Memory B cell (primary cell): ENCODE data around the gene CDC14A.
A peak's percentile ranks its signal among the peaks of the same experiment; 100 is the strongest.

Source experiments
- ATAC-seq: fragments of 150-1000 bp; cut with Tn5 transposase; 2 replicates; pipeline ENCODE4 v1.10.0; 2021; ENCODE audit warnings: low read depth, mild to moderate bottlenecking, moderate library complexity
- DNase-seq, 2 donors: peaks; one replicate each; pipeline ENCODE4 v3.0.0; 2022; ENCODE audit warnings: low spot score in 2 of 2
- H3K27ac Mint-ChIP-seq: one replicate; pipeline ENCODE4 v1.8.0; 2022; ENCODE audit warnings: mild to moderate bottlenecking, moderate library complexity, mixed read lengths
- H3K27me3 Mint-ChIP-seq: one replicate; pipeline ENCODE4 v1.8.0; 2022; ENCODE audit warnings: mixed read lengths
- H3K36me3 Mint-ChIP-seq: one replicate; pipeline ENCODE4 v1.8.0; 2022; ENCODE audit warnings: mild to moderate bottlenecking, mixed read lengths
- H3K4me1 Mint-ChIP-seq: one replicate; pipeline ENCODE4 v1.8.0; 2022; ENCODE audit warnings: mixed read lengths
- H3K4me3 Mint-ChIP-seq: one replicate; pipeline ENCODE4 v1.8.0; 2022; ENCODE audit warnings: mild to moderate bottlenecking, moderate library complexity, mixed read lengths
- H3K9me3 Mint-ChIP-seq: one replicate; pipeline ENCODE4 v1.8.0; 2022; ENCODE audit warnings: mixed read lengths

Gene CDC14A

GRCh38 chr1:100463791-100464424 is 111.6 kb downstream of the CDC14A start:
- peaks cover 19% of the 10 kb centered on the region for H3K36me3 Mint-ChIP-seq
- no peak overlapping the region for H3K27ac Mint-ChIP-seq
- peaks cover 12% of the 10 kb centered on the region for H3K4me1 Mint-ChIP-seq
- H3K9me3 Mint-ChIP-seq, result no peaks in the 10 kb centered on the region
- H3K27me3 Mint-ChIP-seq, result no peaks in the 10 kb centered on the region
- peak; percentile 83 for ATAC-seq
- peak overlapping the region; percentile 72 for H3K4me3 Mint-ChIP-seq
- DNase-seq, result peak; percentile 22 to 23

- Mint-ChIP-seq H3K4me1 (no peaks in the 10 kb centered on the region), H3K4me3 (no peak overlapping the region), H3K27ac (no peak overlapping the region), H3K36me3 (peaks cover 28% of the 10 kb centered on the region), H3K27me3 (no peaks in the 10 kb centered on the region), H3K9me3 (no peaks in the 10 kb centered on the region)
- DNase-seq (no peak), ATAC-seq (no peak)
These were observed 117.3 kb downstream of the CDC14A start for GRCh38 chr1:100469578-100469977.

DNA sequence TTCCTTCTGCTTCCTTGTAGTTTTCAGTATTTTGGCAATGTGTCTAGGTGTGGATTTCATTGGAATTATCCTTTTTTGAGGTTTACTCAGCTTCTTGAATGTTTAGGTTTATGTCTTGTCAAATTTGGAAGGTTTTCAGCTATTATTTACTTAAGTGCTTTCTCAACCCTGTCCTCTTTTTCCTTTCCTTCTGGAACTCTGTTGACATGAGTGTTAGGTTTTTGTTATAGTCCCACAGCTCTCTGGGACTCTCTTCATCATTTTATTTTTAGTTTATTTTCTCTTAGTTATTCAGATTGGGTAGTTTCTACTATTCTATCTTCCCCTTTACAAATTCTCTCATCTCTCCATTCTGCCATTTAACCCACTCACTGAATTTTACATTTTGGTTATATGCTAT is 122.5 kb downstream of the CDC14A start:
- Mint-ChIP-seq H3K27me3 (no peaks in the 10 kb centered on the region), H3K27ac (no peak overlapping the region), H3K4me1 (no peaks in the 10 kb centered on the region), H3K4me3 (no peak overlapping the region), H3K36me3 (peaks cover 23% of the 10 kb centered on the region), H3K9me3 (no peaks in the 10 kb centered on the region)
- ATAC-seq (no peak), DNase-seq (no peak)

DNA sequence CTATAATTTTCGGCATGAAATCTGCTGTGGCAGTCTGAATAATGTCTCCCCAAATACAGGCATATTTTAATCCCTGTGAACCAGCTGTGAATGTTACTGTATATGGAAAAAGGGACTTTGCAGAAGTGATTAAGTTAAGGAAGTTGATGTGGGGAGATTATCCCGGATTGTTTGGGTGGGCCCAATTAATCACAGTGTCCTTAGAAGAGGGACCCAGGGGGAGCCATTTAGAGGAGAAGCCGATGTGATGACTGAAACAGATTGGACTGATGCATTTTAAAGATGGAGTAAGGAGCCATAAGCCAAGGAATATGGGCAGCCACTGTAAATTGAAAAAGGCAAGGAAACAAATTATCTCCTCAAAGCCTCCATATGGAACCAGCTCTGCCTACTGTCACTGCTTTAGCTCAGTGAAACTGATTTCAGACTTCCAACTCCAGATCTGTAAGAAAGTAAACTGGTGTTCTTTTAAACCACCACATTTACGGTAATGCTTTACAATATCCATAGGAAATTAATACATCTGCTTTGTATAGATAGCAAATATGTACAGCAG is 124.5 kb downstream of the CDC14A start:
- no peak for ATAC-seq
- no peak for DNase-seq
- H3K9me3 Mint-ChIP-seq, result no peaks in the 10 kb centered on the region
- no peak overlapping the region for H3K27ac Mint-ChIP-seq
- H3K27me3 Mint-ChIP-seq, result no peaks in the 10 kb centered on the region
- no peak overlapping the region for H3K4me3 Mint-ChIP-seq
- H3K4me1 Mint-ChIP-seq, result no peaks in the 10 kb centered on the region
- peaks cover 30% of the 10 kb centered on the region for H3K36me3 Mint-ChIP-seq

GRCh38 chr1:100478816-100479215 is 126.5 kb downstream of the CDC14A start:
- DNase-seq (no peak), ATAC-seq (no peak)
- Mint-ChIP-seq H3K9me3 (no peaks in the 10 kb centered on the region), H3K27ac (no peak overlapping the region), H3K4me1 (no peaks in the 10 kb centered on the region), H3K4me3 (no peak overlapping the region), H3K36me3 (peaks cover 31% of the 10 kb centered on the region), H3K27me3 (no peaks in the 10 kb centered on the region)

- DNase-seq (no peak), ATAC-seq (no peak)
- Mint-ChIP-seq H3K36me3 (peaks cover 27% of the 10 kb centered on the region), H3K4me1 (no peaks in the 10 kb centered on the region), H3K4me3 (no peak overlapping the region), H3K27ac (no peak overlapping the region), H3K9me3 (no peaks in the 10 kb centered on the region), H3K27me3 (no peaks in the 10 kb centered on the region)
These were observed 127.5 kb downstream of the CDC14A start for GRCh38 chr1:100479620-100480338.

GRCh38 chr1:100481303-100481702 is 129.0 kb downstream of the CDC14A start:
- no peaks in the 10 kb centered on the region for H3K27me3 Mint-ChIP-seq
- no peak for ATAC-seq
- peaks cover 26% of the 10 kb centered on the region for H3K36me3 Mint-ChIP-seq
- H3K9me3 Mint-ChIP-seq, result no peaks in the 10 kb centered on the region
- H3K4me1 Mint-ChIP-seq, result no peaks in the 10 kb centered on the region
- H3K4me3 Mint-ChIP-seq, result no peak overlapping the region
- DNase-seq, result no peak
- no peak overlapping the region for H3K27ac Mint-ChIP-seq

DNA sequence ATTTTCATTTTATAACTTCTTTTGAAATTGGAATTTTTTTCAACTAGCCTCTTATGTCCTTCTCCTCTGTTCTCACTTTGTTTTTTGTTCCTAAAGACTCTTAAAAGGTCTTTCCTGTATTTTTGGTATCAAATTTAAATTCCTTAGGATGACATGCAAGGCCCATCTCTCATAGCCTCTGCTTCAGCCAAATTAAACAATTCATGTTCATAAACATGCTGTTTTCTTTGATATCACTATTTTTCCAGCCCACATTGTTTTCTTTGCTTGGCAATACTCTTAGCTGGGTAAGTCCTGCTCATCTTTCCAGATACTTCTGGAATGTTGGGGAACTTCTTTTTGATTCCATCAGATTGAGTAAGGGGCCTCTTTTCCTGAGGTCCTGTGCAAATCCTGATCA is 129.9 kb downstream of the CDC14A start:
- no peak for ATAC-seq
- peaks cover 25% of the 10 kb centered on the region for H3K36me3 Mint-ChIP-seq
- H3K4me3 Mint-ChIP-seq, result no peak overlapping the region
- H3K27me3 Mint-ChIP-seq, result no peaks in the 10 kb centered on the region
- no peak for DNase-seq
- H3K9me3 Mint-ChIP-seq, result no peaks in the 10 kb centered on the region
- H3K27ac Mint-ChIP-seq, result no peak overlapping the region
- no peaks in the 10 kb centered on the region for H3K4me1 Mint-ChIP-seq

DNA sequence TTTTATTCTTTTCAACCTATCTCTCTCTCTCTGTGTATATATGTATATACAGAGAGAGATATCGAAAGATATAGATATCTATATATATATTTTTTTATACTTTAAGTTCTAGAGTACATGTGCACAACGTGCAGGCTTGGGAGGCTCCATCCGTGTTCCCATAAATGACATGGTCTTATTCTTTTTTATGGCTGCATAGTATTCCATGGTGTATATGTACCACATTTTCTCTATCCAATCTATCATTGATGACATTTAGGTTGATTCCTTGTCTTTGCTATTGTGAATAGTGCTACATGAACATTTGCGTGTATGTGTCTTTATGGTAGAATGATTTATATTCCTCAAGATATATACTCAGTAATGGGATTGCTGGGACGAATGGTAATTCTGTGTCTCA is 130.4 kb downstream of the CDC14A start:
- Mint-ChIP-seq H3K4me3 (no peak overlapping the region), H3K36me3 (peaks cover 23% of the 10 kb centered on the region), H3K4me1 (no peaks in the 10 kb centered on the region), H3K9me3 (no peaks in the 10 kb centered on the region), H3K27ac (no peak overlapping the region), H3K27me3 (no peaks in the 10 kb centered on the region)
- DNase-seq (no peak), ATAC-seq (no peak)

GRCh38 chr1:100483230-100483629 is 130.9 kb downstream of the CDC14A start:
- H3K27ac Mint-ChIP-seq, result no peak overlapping the region
- H3K9me3 Mint-ChIP-seq, result no peaks in the 10 kb centered on the region
- ATAC-seq (no peak), DNase-seq (no peak)
- no peak overlapping the region for H3K4me3 Mint-ChIP-seq
- no peaks in the 10 kb centered on the region for H3K27me3 Mint-ChIP-seq
- peaks cover 24% of the 10 kb centered on the region for H3K36me3 Mint-ChIP-seq
- no peaks in the 10 kb centered on the region for H3K4me1 Mint-ChIP-seq

DNA sequence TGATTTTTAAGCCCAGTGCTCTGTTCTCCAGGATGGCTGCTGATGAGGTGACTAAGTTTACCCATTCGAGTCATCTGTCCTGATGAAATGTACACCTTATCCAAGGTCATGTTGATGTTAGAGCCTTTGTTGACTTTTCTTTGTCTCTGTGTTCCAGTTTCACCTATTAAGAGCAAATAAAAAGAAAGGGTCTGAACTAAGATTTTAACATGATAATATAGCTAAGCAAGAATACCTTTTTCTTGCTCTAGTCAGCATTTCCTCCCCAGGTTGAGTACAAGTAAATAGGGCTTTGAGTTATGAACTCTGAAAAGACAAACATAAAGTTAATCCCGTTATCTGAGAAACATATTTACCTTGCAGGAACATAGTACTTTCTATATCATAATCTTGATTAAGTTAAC is 133.6 kb downstream of the CDC14A start:
- no peak overlapping the region for H3K27ac Mint-ChIP-seq
- H3K27me3 Mint-ChIP-seq, result no peaks in the 10 kb centered on the region
- no peak for ATAC-seq
- no peak overlapping the region for H3K4me3 Mint-ChIP-seq
- H3K4me1 Mint-ChIP-seq, result no peaks in the 10 kb centered on the region
- no peaks in the 10 kb centered on the region for H3K9me3 Mint-ChIP-seq
- peaks cover 27% of the 10 kb centered on the region for H3K36me3 Mint-ChIP-seq
- DNase-seq, result no peak

DNA sequence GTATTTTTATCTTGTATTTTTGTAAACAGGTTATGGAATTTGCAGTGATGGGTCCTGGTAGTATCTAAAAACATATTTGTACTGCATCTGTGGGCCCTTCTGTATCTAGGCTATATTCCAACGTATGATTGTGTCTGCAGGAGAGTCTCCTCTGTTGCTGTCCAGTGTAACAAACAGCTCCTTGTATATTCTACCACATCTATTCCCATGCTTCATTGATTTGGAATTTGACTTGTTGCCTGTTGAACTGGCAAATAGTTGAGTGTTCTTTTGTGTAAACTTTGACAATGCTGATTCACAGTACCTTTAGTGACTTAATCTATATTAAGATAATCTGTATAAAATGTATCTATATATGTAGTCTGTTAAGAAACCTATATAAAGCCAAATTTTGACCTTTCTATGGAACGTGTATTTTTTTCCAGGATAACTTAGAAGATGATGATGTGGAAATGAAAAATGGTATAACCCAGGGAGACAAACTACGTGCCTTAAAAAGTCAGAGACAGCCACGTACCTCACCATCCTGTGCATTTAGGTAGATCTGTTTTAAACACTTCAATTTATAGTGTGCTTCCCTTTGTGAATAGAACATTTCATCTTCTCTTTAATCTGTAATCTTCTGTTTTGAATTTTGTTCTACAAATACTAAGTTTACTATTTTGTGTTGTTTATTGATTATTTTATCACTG is 142.2 kb downstream of the CDC14A start:
- H3K4me3 Mint-ChIP-seq, result no peak overlapping the region
- no peak overlapping the region for H3K27ac Mint-ChIP-seq
- no peaks in the 10 kb centered on the region for H3K27me3 Mint-ChIP-seq
- no peaks in the 10 kb centered on the region for H3K4me1 Mint-ChIP-seq
- H3K36me3 Mint-ChIP-seq, result peaks cover 39% of the 10 kb centered on the region
- H3K9me3 Mint-ChIP-seq, result no peaks in the 10 kb centered on the region
- ATAC-seq (no peak), DNase-seq (no peak)

GRCh38 chr1:100496896-100497295 is 144.6 kb downstream of the CDC14A start:
- Mint-ChIP-seq H3K9me3 (no peaks in the 10 kb centered on the region), H3K36me3 (peaks cover 44% of the 10 kb centered on the region), H3K4me3 (no peak overlapping the region), H3K27me3 (no peaks in the 10 kb centered on the region), H3K27ac (no peak overlapping the region), H3K4me1 (no peaks in the 10 kb centered on the region)
- ATAC-seq (no peak), DNase-seq (no peak)

DNA sequence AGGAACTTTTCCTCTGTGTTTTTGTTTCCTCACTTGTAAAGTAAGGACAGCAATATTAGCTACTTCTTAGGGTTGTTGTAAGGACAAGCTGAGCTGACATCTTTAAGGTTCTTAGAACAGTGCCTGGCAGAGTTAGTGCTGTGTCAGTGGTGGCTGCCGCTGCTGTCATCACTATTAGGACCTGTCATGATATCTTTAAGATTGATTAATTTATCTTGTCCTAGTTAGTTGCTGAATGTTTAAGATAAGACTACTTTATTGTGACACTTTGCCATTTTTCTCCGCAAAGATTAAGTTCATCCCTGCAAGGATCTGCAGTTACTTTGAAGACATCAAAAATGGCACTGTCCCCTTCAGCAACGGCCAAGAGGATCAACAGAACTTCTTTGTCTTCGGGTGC is 145.5 kb downstream of the CDC14A start:
- Mint-ChIP-seq H3K4me1 (no peaks in the 10 kb centered on the region), H3K36me3 (peaks cover 38% of the 10 kb centered on the region), H3K4me3 (no peak overlapping the region), H3K27ac (no peak overlapping the region), H3K27me3 (no peaks in the 10 kb centered on the region), H3K9me3 (no peaks in the 10 kb centered on the region)
- ATAC-seq (no peak), DNase-seq (no peak)
